Fibroblast of gingiva (primary cell): ENCODE data around the gene IMP4.
"Not testable (repeated sequence)": the region's sequence is repeated elsewhere in the genome, so short reads cannot be mapped to it uniquely, and the experiment has no call there.

Experiments used
- DNase-seq: peaks from one replicate; pipeline ENCODE4 v3.0.0-alpha.2; 2011; ENCODE audit warnings: low read depth

The IMP4 gene

DNA sequence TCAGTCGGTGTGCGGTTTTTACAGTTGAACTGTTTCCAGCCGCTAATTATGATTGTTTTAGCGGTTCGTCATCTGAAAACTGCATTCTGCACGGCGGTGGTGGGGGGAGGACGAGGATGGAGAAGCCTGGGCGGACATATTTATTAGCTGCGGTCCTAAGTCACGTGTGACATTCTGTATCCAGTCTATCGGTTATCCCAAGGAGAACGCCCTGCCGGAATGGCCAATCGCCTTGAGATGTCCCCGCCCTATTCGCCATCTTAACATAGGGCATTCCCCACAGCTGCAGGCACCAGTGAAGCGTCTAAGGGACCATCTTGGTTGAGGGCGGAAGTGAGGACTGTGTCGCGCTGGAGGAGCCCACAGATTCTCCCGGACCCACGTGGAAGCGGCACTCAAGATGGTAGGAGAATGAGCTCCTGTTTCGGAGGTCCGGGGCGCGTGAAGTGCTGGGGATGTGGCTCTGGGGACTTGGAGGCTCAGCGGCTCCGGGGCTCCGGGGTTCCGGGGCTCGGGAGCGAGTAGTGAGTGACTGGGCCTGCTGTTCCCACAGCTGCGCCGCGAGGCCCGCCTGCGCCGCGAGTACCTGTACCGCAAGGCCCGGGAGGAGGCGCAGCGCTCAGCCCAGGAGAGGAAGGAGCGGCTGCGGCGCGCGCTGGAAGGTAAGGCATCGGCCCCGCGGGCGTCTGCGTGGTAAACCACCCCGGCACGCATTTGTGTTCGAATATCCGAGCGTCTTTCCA, at the start of gene IMP4:
Gene IMP4 (plus strand): TSS at position 365 of the 743 bp plus-strand sequence. CDS start 36 bp downstream, at position 401.
- DNase-seq, result peak; percentile 99

GRCh38 chr2:130300258-130300969, 42.3 kb upstream of the IMP4 start:
- DNase-seq, result no peak

DNA sequence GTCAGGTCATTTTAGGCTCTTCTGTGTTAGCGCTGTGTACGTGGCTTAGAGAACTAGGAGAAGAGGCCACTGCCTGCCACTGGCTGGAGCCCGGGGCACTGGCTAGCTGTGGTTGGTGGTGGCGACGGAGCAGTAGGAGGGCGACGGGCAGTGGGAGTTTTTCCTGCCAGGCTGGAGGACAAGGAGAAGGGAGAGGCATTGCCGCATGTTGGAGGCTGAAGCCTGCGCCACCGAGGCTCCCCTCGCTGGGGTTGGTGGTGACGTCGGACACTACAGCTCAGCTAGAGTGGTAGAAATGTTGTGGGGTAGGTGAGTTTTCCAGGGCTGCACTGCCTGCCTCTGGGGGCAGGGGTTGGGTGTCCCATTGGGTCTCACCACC, 41.7 kb upstream of the IMP4 start:
- no peak for DNase-seq

DNA sequence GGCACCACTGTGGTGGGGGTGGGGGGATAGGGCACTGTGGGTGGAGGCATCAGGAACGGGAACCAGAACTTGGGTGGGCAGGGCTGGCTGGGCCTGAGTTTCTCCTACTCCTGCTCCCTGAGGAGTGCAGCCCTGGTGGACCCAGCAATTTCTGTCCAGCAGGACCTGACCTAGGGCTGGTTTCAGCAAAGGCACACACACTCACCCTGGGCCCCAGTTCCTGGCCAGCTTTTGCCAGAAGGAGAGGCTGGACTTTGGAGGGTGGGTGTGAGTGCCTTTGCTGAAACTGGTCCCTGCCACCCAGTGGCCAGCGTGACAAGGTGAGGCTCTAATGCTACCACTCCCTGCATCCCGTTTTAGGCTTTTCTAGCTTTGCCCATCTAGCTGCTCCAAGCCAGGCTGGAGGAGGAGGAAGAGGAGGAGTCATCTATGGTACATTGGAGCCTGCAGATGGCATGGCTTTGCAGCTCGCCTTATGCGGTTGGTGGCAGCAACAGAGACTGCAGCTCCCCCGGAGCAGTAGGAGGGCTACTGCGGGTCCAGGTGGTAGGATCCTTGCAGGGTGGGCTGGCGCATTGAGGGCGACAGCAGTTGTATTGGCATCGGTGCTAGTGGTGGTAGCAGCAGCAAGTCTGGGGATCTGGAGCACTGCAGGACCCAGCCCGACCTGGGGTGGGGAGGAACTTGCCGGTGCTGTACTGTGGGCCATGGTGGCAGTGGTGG, 40.4 kb upstream of the IMP4 start:
- no peak for DNase-seq

DNA sequence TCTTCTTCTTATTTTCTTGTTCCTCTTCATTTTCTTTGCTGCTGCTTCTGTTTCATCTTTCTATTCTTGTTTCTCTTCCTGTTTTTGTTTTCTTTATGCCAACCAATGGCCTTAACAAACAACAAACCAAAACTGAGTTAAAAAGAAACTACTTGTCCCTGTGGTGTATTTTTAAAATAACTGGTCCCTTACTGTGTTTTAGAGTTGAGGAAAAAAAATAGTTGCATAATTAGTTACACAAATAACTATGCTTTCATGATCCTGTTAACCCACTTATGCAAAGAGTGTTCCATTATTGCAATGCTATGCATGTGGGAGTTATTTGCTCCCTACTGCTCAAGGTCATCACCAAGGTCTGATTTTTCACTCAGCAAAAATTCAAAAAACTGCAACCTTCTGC, 39.5 kb upstream of the IMP4 start:
- DNase-seq, result no peak

DNA sequence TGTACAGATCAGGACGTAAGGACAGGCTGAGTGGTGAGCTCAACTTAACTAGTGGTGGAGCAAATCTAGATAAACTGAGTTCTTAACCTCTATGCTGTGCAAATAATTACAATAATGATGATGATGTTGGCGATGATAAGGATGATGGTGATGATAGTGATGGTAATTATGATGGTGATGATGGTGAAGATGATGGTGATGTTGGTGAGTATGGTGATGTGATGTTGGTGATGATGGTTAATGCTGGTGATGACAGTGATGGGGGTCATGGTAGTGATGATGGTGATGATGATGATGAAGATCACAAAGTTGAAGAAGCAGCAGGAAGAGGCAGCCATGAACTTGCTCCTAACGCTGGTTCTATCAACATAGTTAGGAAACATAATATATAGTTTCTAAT, 38.0 kb upstream of the IMP4 start:
- DNase-seq, result no peak

- no peak for DNase-seq
These were observed 34.8 kb upstream of the IMP4 start for GRCh38 chr2:130307850-130308249.

DNA sequence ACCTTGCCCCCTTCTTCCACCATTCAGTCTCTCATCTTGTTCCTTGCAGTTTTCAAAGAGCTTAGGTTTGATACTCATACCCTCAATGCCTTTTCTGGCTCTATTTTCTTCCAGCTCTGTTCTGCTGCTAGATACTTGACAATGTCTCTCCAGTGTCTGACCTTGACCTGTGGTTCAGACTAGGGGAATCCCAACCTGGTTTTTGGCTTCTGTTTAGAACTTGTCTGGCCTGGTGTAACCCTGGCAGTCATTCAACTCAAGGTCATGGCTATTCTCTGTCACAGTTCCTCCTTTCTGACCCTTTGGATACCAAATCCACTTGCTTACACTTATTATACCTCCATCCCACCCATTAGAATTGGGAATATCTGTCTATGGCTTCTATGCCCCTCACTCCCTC, 31.8 kb upstream of the IMP4 start:
- no peak for DNase-seq

DNA sequence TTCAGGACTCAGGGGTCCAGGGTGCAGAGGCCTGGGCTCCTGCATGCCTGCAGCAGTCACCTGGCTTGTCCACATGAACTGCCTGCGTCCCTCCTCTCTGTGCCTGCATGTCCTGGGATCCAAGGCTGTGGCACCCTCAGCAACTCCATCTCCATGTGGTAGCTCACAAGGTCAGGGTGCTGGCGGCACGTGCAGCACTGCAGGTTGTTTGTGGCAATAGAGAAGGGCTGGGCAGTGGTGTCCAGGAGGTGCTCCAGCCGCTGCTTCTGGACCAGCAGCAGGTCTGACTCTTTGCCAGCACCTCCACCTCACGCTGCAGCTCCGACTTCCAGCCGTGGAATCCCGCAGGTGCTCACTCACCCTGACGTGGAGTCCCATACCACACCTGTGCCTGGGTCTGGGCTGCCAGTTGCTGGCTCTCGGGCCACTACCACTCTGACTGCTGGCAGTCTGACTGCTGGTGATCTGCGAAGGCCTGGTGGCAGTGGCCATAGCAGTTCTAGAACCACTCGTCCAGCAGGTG, 28.8 kb upstream of the IMP4 start:
- no peak for DNase-seq

DNA sequence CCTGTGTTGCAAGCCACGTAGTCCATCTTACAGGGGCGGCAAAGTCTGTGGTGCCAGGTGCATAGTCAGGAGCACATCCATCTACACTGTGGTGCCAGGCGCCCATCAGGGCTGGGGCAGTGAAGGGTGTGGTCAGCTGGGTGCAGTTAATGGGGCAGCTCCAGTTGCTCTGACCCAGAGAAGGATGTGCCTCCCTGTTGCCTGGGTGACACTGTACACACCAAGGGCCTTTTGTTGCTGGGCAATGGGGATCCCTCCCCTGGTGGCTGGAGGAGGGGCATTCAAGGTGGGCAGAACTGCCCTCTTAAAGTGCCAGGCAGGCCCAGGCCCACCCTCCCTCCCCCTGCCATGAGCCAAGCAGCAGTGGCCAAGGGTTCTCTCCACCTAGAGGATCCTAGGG, 28.3 kb upstream of the IMP4 start:
- DNase-seq, result no peak

DNA sequence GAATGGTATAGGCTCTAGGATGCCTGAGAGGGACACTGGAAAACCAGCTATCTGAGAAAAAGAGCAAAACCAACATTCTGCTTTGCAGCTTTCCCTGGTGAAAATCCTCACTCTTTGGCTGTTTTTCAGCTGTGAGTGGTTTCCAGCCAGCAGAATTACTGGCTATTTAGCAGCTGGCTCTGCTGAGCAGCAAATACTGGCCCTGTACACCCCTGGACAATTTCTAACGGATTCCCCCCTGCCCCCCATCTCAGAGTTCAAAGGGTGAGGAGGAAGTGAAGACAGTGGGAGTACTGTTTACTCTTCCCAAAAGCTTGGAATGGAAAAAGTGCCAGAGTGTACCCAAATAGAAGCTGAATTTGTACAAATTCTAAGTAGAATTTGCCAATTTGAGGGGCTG, 26.1 kb upstream of the IMP4 start:
- no peak for DNase-seq

GRCh38 chr2:130318906-130319305, 23.8 kb upstream of the IMP4 start:
- no peak for DNase-seq

DNA sequence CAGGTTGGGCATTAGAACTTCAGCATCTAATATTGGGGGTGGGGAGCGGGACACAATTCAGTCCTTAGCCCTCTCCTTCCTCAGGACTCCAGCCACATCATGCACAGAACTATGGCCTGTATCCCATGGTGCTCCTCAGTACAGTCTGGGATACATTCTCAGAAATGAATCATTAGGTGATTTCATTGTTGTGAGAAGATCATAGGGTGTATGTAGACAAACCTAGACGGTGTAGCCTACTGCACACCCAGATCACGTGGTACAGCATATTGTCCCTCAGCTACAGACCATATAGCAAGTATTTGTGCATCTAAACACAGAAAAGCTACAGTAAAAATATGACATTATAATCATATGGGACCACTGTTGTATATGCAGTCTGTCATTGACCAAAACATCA, 23.2 kb upstream of the IMP4 start:
- DNase-seq, result no peak

DNA sequence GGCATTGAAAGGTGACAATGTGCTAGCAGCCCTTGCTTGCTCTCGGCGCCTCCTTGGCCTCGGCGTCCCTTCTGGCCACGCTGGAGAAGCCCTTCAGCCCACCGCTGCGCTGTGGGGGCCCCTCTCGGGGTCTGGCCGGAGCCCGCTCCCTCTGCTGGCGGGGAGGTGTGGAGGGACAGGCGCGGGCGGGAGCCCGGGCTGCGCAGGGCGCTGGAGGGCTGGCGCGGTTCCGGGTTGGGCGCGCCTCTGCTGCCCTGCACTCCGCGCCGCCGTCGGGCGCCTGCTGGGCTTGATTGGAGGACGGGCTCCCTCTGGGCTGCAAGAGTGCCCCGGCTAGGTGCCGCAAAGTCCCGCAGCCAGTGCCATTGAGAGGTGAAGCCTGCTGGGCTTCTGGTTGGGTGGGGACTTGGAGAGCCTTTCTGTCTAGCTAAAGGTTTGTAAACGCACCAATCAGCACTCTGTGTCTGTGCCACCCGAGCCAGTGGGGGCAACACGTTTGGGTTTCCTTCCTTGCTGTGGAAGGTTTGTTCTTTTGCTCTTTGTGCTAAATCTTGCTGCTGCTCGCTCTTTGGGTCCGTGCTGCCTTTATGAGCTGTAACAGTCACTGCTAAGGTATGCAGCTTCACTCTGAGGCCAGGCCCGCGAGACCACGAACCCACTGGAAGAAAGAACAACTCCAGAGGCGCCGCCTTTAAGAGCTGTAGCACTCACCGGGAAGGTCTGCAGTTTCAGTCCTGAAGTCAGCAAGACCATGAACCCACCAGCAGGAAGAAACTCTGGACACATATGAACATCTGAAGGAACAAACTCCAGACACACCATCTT, 14.8 kb upstream of the IMP4 start:
- DNase-seq, result no peak

DNA sequence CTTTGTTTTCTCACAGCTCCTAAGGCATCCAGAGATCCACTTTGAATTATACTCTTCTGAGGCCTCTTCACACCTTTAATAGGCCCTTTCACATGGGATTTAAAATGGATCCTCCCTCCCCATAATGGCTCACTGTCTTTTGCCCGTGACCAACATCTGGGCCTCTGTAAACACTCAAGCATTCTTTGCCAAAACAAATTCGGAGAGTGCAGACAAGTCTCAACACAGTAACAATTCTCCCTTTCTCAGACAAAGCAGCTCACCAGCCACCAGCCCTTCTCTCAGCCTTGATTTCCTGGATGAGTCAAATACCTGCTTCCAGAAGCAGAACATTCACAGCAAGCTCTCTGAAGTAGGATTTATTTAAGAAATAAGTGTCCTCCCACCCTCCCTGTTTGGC, 14.0 kb upstream of the IMP4 start:
- no peak for DNase-seq

DNA sequence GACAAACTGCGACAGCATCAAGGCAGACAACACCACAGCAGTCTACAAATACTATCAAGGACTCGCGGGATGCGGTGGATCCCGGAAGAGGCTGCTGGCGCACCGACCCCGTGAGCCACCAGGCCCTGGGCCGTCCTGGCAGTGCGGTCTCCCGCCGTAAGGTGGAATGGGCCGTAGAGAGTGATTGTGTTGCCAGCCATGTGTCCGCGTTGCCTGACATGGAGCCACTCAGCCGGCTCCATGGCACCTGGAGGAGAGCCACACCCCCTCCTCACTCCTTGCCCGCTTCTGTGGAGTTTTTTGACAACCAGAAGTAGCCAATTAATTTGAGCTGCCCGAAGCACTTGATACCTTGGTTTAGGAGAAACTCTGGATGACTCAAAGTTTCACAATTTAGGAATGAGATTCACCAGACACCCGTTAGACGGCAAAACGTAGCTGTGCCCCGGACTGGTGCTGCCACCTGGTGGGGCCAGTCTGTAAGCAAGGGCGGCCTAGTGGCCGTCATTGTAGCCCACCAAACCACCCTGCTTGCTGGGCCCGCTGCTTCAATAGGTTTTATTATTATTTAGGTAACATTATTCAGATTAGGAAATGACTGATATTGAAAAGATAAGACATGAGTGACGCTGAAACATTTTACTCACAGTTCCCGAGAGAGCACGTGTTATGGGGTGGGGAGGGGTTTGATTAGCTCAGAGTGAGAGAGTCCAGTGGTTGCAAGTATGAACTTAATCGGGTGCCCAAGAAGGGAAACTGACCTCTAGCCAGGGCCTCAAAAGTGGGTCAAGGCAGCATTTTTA, 10.2 kb upstream of the IMP4 start:
- peak; percentile 77 for DNase-seq

DNA sequence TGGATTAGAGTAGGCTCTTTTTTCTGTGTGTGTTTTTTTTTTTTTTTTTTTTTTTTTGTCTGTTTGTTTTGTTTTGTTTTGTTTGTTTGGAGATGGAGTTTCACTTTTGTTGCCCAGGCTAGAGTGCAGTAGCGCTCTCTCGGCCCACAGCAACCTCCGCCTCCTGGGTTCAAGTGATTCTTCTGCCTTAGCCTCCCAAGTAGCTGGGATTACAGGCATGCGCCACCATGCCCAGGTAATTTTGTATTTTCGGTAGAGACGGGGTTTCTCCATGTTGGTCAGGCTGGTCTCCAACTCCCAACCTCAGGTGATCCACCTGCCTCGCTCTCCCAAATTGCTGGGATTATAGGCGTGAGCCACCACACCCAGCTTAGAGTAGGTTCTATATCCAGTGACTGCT, 9.4 kb upstream of the IMP4 start:
- DNase-seq, result not testable (repeated sequence)

DNA sequence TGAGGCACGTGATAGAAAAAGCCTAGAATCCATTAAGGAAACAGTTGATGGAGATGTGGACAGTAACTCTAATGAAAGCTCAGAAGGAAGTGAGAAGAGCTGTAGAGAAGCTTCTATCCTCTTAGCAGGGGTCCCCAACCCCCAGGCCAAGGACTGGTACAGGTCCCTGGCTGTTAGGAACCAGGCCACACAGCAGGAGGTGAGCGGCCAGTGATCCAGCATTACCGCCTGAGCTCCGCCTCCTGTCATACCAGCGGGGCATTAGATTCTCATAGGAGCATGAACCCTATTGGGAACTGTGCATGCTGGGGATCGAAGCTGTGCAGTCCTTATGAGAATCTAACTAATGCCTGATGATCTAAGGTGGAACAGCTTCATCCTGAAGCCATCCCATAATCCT, 8.7 kb upstream of the IMP4 start:
- no peak for DNase-seq

GRCh38 chr2:130335226-130335625, 7.5 kb upstream of the IMP4 start:
- no peak for DNase-seq

DNA sequence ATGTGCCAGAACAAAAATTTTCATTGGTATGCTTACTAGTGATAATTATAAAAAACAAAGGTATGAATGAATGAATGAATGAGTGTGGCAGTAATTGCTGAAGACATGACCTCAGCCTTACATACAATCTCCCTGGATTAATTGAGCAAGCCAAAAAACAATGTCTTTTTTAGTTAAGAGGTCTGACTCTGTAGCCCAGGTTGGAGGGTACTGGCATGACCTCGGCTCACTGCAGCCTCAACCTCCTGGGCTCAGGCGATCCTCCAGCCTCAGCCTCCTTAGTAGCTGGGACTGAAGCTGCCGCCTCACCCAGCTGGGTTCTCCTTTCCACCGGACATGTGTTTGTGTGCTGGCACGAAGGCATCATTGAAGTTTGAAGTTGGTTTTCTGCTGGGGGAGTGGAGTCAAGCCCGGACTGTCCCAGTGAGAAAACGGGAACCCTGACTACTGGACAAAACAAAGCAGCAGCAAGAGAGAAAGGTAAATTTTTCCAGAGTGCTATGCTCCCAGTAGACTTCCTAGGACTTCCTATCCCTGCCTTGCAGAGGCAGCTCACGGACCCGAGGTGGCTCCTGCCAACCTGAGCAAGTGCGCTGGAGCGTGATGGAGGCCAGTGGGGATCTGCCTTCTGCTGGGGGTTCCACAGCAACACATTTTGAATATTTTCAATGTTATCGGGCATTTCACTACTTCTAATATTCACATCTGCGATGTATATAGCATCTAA, 6.4 kb upstream of the IMP4 start:
- no peak for DNase-seq
